Psoas muscle (tissue), 8 donors: ENCODE results near the gene PCYT1B. TPM values are rescaled to one million over a fixed set of nuclear protein-coding genes. Genes with fewer than 3 reads are reported as not detected.

Source experiments
- ATAC-seq, 4 donors: fragments of 200-7000 bp; cut with Tn5 transposase; one replicate each; pipeline ENCODE4 v1.9.1; 2020; ENCODE audit warnings: moderate library complexity in 3 of 4, mild to moderate bottlenecking in 2 of 4
- DNase-seq, 2 donors: peaks; one replicate each; pipeline ENCODE4 v3.0.0-alpha.2; 2020
- H3K27ac ChIP-seq: fragments of 200-600 bp; one replicate; pipeline ENCODE4 v1.8.0; 2022
- H3K27me3 ChIP-seq, 3 donors: fragments of 200-600 bp in 1 of 3; one replicate each; pipeline versions ENCODE4 v1.6.1 to v1.8.0; 2013 to 2022; ENCODE audit warnings: low read length in 2 of 3, mild to moderate bottlenecking in 2 of 3, moderate library complexity in 1 of 3; ENCODE audit not compliant: insufficient read depth in 3 of 3
- H3K36me3 ChIP-seq, 2 donors: fragments of 200-600 bp in 1 of 2; one replicate each; pipeline versions ENCODE4 v1.6.1 to v1.8.0; 2013 to 2022; ENCODE audit warnings: low read depth in 1 of 2, mild to moderate bottlenecking in 1 of 2, moderate library complexity in 1 of 2; ENCODE audit not compliant: insufficient read depth in 1 of 2
- H3K4me1 ChIP-seq: fragments of 200-600 bp; one replicate; pipeline ENCODE4 v1.8.0; 2022
- H3K4me3 ChIP-seq: fragments of 200-600 bp; one replicate; pipeline ENCODE4 v1.8.0; 2022; ENCODE audit warnings: mild to moderate bottlenecking
- H3K9me3 ChIP-seq: fragments of 200-600 bp; one replicate; pipeline ENCODE4 v1.8.0; 2022
- WGBS, 3 donors: extraction: QIAGEN DNeasy Blood & Tissue Kit; methylation state at CpG; one replicate each; pipeline versions ENCODE4 v1.1.6 to v1.1.7; 2013; 5-methylcytosine and 5-hydroxymethylcytosine counted together
- intact Hi-C, 2 donors: fragments of 100-400 bp; cut with DNase I; formaldehyde crosslinking; loops; one replicate each; pipeline versions ENCODE4 v1.11.0 to v1.14.2; 2022
- long read RNA-seq, 2 donors: library from polyadenylated mRNA; unstranded; transcript quantifications; one replicate each; pipeline ENCODE4 v2.0.0, GENCODE V29; 2021
- polyA plus RNA-seq, 3 donors: library from polyadenylated mRNA; stranded (reverse); fragments of 200-250 nt; gene quantifications; one replicate each; pipeline ENCODE4 v1.2.3, GENCODE V29; 2013
- total RNA-seq, 4 donors: library from RNA; stranded (reverse); fragmentation: NEBNext Ultra II Directional in 2 of 4; extraction: Animal tissue kit (Norgen Biotek cat#: 25700) in 2 of 4; gene quantifications; one replicate each; pipeline versions ENCODE4 v1.2.1 to v1.2.4, GENCODE V29; 2021 to 2023
- TF ChIP-seq, protein P1 (sequence below): fragments of 200-600 bp; IDR thresholded peaks from one replicate; pipeline ENCODE4 v1.8.0; 2022; ENCODE audit warnings: antibody characterized with exemption
- donor health status: healthy with polysubstance abuse.
- donor health status: DM: no; HTN: no; CAD: no; lungs with moderate emphysema.
- donor health status: Bipolar disorder and iron deficiency.
- donor health status: healthy.
- donor health status: DM: yes; HTN: yes; CAD: no.
- donor health status: DM: no; HTN: no; CAD: no.
- donor health status: DM: no; HTN: no; CAD: no.
- donor health status: DM: yes; HTN: yes; CAD: no.

The PCYT1B gene
- total RNA-seq, result under 1 TPM in 2 of 4 donors, not detected in 2; 0.22 to 0.41 TPM
- polyA plus RNA-seq, result under 1 TPM; 0.01 to 0.08 (median 0.04) TPM
- long read RNA-seq, donor 1, result 0 reads
- long read RNA-seq, donor 2, result 0 reads

DNA sequence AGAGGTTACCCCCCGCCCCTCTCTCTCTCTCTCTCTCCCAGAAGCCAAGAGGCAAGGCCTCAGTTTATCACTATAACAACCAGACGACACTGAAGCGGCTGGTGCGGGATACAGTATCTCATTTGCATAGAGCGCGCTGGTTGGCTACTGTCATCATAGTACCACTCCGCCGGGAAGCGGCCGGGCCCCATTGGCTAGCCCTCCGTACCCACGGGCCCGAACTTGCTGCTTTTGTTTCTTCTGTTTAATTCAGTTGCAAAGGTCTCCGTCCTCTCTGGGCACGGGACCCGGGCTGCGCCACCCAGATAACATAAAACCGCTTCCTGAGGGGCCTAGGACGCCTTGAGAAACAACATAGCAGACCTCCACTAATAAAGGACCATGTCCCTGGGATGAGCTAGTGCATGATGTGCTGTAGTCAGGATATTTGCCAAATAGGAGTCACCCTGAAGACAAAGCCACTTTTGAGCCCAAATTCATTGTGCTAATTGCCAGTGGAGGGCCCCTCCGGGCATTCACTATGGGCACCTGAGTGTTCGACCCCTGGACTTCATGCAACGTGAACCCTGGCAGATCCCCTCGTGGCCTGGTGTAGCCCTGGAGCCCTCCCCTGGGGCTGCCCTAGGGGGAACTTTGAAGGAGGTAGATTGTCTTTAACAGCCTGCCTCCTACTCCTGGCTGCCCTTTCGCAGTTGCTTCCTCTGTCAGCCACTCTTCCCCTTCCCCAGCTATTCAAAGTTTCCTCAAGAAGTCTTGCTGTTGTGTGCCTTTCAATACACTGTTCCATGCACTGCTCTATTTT is at the start of gene PCYT1B:
PCYT1B (minus strand) TSS at position 91 of the 802 bp plus-strand sequence. CDS start 242 bp downstream, outside the sequence.
- no peak within 1 kb of the TSS for H3K27ac ChIP-seq
- no peaks in the 10 kb centered on the region for H3K9me3 ChIP-seq
- no peaks in the 10 kb centered on the region for H3K4me1 ChIP-seq
- WGBS, 3 donors, result 2 to 28% (median 3%) methylated on average over 22 to 23 of the region's 24 CpGs
- H3K27me3 ChIP-seq, result peaks cover 0 to 38% (median 0%) of the 10 kb centered on the region in 3 donors
- H3K4me3 ChIP-seq, result peak within 1 kb of the TSS; percentile 53
- H3K36me3 ChIP-seq, result no peaks in the 10 kb centered on the region
- TF ChIP-seq, protein P1, sequence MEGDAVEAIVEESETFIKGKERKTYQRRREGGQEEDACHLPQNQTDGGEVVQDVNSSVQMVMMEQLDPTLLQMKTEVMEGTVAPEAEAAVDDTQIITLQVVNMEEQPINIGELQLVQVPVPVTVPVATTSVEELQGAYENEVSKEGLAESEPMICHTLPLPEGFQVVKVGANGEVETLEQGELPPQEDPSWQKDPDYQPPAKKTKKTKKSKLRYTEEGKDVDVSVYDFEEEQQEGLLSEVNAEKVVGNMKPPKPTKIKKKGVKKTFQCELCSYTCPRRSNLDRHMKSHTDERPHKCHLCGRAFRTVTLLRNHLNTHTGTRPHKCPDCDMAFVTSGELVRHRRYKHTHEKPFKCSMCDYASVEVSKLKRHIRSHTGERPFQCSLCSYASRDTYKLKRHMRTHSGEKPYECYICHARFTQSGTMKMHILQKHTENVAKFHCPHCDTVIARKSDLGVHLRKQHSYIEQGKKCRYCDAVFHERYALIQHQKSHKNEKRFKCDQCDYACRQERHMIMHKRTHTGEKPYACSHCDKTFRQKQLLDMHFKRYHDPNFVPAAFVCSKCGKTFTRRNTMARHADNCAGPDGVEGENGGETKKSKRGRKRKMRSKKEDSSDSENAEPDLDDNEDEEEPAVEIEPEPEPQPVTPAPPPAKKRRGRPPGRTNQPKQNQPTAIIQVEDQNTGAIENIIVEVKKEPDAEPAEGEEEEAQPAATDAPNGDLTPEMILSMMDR, result no peak
- intact Hi-C loops, result no loop called here
- DNase-seq (peak; percentile 42 to 64), ATAC-seq (peak; percentile 70 to 93 (median 80))

DNA sequence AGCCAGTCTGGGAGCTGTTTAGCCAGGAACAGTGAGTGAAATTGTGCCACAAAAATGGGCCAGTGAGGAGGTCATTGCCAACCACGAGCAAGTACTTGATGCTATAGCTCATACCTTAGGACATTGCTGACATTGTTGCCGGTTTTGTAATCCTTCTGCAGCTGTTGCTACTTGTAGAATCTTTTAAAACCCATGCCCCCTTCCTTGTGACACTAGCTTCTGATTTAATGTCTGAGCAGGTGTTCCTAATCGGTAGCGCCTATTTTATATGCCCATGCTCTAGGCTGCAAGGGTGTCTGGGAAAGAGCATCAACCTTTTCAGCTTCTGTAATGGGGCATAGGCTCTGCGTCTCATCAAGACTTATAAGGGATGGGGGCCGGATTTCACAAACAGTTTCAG is 49.1 kb upstream of the PCYT1B start:
- 26 to 56% (median 37%) methylated on average over 6 of the region's 6 CpGs for WGBS, 3 donors
- no peak for DNase-seq
- Histone ChIP-seq H3K4me3 (no peak overlapping the region), H3K4me1 (peaks cover 5% of the 10 kb centered on the region), H3K36me3 (peaks cover 0 to 20% of the 10 kb centered on the region in 2 donors), H3K27ac (peak overlapping the region; percentile 32), H3K27me3 (no peaks in the 10 kb centered on the region), H3K9me3 (no peaks in the 10 kb centered on the region)
- TF ChIP-seq, protein P1, result no peak
- ATAC-seq, result peak in 3 of 4 donors; percentile 21 to 46 (median 30)
- intact Hi-C loops, result no loop called here

DNA sequence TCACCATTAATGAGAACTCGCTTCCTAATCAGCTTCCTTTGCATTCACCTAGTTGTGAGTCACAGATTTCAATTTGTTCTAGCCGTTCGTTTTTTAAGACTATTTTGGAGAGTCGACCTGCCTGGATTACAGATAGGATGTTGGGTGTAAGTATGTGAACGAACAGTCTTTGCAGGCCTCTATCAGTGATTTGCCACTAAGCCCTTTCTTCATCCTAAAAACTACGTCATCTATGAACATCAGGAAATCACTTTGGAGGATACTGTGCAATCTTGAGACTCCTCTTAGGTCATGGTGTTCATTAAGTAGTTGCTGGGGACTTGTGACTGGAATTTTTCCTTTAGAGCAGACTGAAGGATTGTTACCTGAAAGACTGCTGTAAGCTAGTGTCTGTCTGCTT is 47.7 kb upstream of the PCYT1B start:
- WGBS, 3 donors, result 24 to 39% (median 25%) methylated on average over 6 of the region's 6 CpGs
- Histone ChIP-seq H3K27me3 (no peaks in the 10 kb centered on the region), H3K4me3 (peak overlapping the region; percentile 76), H3K4me1 (peaks cover 5% of the 10 kb centered on the region), H3K9me3 (no peaks in the 10 kb centered on the region), H3K36me3 (peaks cover 0 to 5% of the 10 kb centered on the region in 2 donors), H3K27ac (no peak overlapping the region)
- DNase-seq (no peak), ATAC-seq (no peak)
- TF ChIP-seq, protein P1, result no peak
- intact Hi-C loops, result no loop called here

DNA sequence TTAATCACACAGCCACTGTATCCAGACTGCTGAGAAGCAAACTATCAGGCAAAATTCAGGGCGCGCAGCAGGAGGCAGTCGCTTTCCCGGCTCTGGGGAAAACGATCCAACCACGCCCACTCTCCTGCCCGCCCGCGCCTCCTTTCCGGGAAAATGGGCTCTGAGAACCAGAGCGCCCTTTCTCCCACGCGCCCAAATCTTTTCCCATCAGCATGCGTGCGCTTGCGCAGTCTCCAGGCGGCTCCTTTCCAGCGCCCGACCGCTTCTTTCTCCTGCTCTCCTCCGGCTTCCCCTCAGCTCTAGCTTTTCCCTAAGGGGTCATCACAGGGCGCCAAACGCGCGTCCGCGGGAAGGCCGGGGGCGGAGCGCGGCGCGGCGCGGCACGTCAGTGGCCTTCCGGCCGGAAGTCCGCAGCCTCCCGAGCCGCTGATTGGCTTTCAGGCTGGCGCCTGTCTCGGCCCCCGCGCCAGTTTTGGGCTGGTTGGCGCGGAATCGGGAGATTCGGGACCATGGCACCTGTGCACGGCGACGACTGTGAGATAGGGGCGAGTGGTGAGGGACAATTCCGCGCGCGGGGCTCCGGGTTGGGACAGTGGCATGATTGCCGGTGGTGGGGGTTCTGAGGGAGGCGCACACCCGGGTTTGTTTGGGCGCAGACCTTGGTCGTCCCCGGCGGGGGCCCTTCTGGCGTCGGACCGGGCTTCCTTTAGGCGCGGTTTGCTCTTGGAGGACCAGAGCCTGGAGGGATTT is 46.5 kb upstream of the PCYT1B start, which contains the start of gene POLA1:
POLA1 (plus strand) TSS at position 466 of the 750 bp plus-strand sequence; CDS start at position 510, 44 bp downstream.
- H3K27me3 ChIP-seq, result no peaks in the 10 kb centered on the region
- H3K4me1 ChIP-seq, result peaks cover 5% of the 10 kb centered on the region
- H3K4me3 ChIP-seq, result peak within 1 kb of the TSS; percentile 76
- DNase-seq (peak; percentile 92 to 97), ATAC-seq (peak; percentile 96 to 99 (median 98))
- TF ChIP-seq, protein P1, result peak; percentile 10
- peak within 1 kb of the TSS; percentile 87 for H3K27ac ChIP-seq
- WGBS, 3 donors, result 0 to 37% (median 1%) methylated on average over 58 to 70 of the region's 70 CpGs
- H3K9me3 ChIP-seq, result no peaks in the 10 kb centered on the region
- H3K36me3 ChIP-seq, result no peaks in the 10 kb centered on the region
- intact Hi-C loops, result no loop called here
